Ovary (tissue), 9 donors: ENCODE measurements around the gene TTC21A. TPM values are rescaled to one million over a fixed set of nuclear protein-coding genes. Genes with fewer than 3 reads are reported as not detected.

Source experiments
- DNase-seq, 5 donors: peaks; one replicate each; pipeline ENCODE4 v3.0.0-alpha.2; 2019 to 2020
- H3K27ac ChIP-seq, 2 donors: fragments of 200-600 bp; one replicate each; pipeline versions ENCODE4 v1.5.1 to v1.8.0; 2019 to 2022
- H3K27me3 ChIP-seq: fragments of 200-600 bp; one replicate; pipeline ENCODE4 v1.8.0; 2022
- H3K36me3 ChIP-seq: fragments of 200-600 bp; sonication (generic); one replicate; pipeline ENCODE4 v1.5.1; 2019
- H3K4me1 ChIP-seq: one replicate; pipeline ENCODE4 v1.8.1; 2013; ENCODE audit warnings: mild to moderate bottlenecking, moderate library complexity; ENCODE audit not compliant: insufficient read depth
- H3K4me3 ChIP-seq: fragments of 200-600 bp; sonication (generic); one replicate; pipeline ENCODE4 v1.5.1; 2017
- H3K9me3 ChIP-seq, 2 donors: fragments of 200-600 bp in 1 of 2; sonication (generic) in 1 of 2; one replicate each; pipeline versions ENCODE4 v1.5.1 to v1.8.1; 2013 to 2019; ENCODE audit warnings: mild to moderate bottlenecking in 1 of 2, moderate library complexity in 1 of 2
- EP300 ChIP-seq: sonication (generic); formaldehyde crosslinking; IDR thresholded peaks from one replicate; pipeline ENCODE4 v1.6.1; 2017; ENCODE audit warnings: antibody characterized with exemption
- POLR2A ChIP-seq: fragments of 450-650 bp; IDR thresholded peaks from one replicate; pipeline ENCODE4 v1.6.1; 2017; ENCODE audit warnings: antibody characterized with exemption, mild to moderate bottlenecking, moderate library complexity
- WGBS, 3 donors: extraction: QIAGEN DNeasy Blood & Tissue Kit in 1 of 3; methylation state at CpG; one replicate each; pipeline versions ENCODE4 v1.1.5 to v1.1.7; 2013 to 2017; 5-methylcytosine and 5-hydroxymethylcytosine counted together
- intact Hi-C, 4 donors: fragments of 100-400 bp; cut with DNase I; formaldehyde crosslinking; loops; one replicate each; pipeline versions ENCODE4 v1.11.0 to v1.15.1; 2022 to 2023
- polyA plus RNA-seq, 2 donors: library from polyadenylated mRNA; stranded (reverse); fragments of 200-250 nt in 1 of 2; fragments of 350-450 nt in 1 of 2; fragmentation: Illumina TruSeq in 1 of 2; extraction: RNeasy Lipid Tissue Mini Kit (QIAGEN cat#74804) in 1 of 2; gene quantifications; one replicate each; pipeline ENCODE4 v1.2.3, GENCODE V29; 2013 to 2014
- total RNA-seq, 7 donors: library from RNA; depleted of rRNA in 2 of 7; stranded (reverse); fragments of >200 nt in 2 of 7; fragmentation: NEBNext Ultra II Directional in 3 of 7; extraction: Animal tissue kit (Norgen Biotek cat#: 25700) in 3 of 7; gene quantifications; one replicate each; pipeline versions ENCODE4 v1.1.0 to v1.2.4, GENCODE V29; 2016 to 2023
- TF ChIP-seq, protein P1 (sequence below), 3 donors: fragments of 450-650 bp in 2 of 3; fragments of 200-600 bp in 1 of 3; IDR thresholded peaks; one replicate each; pipeline versions ENCODE4 v1.5.1 to v1.8.0; 2016 to 2022; ENCODE audit warnings: antibody characterized with exemption in 3 of 3, mild to moderate bottlenecking in 1 of 3
- donor health status: DM: no; HTN: no; CAD: no; lungs with moderate emphysema.
- donor health status: DM: no; HTN: no; CAD: no.
- donor health status: Bipolar disorder and iron deficiency.
- donor health status: DM: yes; HTN: yes; CAD: no.
- donor health status: DM: no; HTN: no; CAD: no.
- donor health status: DM: yes; HTN: yes; CAD: no.

The TTC21A gene
- total and polyA plus RNA-seq, 9 donors, result 4.2 to 21.4 (median 6.6) TPM

GRCh38 chr3:39109086-39109485 is 1.6 kb downstream of the TTC21A start:
- H3K4me3 ChIP-seq, result no peak overlapping the region
- no peaks in the 10 kb centered on the region for H3K36me3 ChIP-seq
- 83 to 90% (median 87%) methylated on average over 5 of the region's 5 CpGs for WGBS, 3 donors
- no peaks in the 10 kb centered on the region for H3K9me3 ChIP-seq
- H3K27me3 ChIP-seq, result no peaks in the 10 kb centered on the region
- DNase-seq, result no peak
- TF ChIP-seq EP300, result no peak
- no peak for TF ChIP-seq POLR2A
- TF ChIP-seq, protein P1, sequence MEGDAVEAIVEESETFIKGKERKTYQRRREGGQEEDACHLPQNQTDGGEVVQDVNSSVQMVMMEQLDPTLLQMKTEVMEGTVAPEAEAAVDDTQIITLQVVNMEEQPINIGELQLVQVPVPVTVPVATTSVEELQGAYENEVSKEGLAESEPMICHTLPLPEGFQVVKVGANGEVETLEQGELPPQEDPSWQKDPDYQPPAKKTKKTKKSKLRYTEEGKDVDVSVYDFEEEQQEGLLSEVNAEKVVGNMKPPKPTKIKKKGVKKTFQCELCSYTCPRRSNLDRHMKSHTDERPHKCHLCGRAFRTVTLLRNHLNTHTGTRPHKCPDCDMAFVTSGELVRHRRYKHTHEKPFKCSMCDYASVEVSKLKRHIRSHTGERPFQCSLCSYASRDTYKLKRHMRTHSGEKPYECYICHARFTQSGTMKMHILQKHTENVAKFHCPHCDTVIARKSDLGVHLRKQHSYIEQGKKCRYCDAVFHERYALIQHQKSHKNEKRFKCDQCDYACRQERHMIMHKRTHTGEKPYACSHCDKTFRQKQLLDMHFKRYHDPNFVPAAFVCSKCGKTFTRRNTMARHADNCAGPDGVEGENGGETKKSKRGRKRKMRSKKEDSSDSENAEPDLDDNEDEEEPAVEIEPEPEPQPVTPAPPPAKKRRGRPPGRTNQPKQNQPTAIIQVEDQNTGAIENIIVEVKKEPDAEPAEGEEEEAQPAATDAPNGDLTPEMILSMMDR (IDR thresholded peaks at IDR 0.05), result no peak
- H3K27ac ChIP-seq, result no peak overlapping the region
- peaks cover 4% of the 10 kb centered on the region for H3K4me1 ChIP-seq
- intact Hi-C loops, result loop anchor here in 1 of 4 donors (5.0 kb wide), 2 partner anchors 38 to 73 kb away; no protein-coding TSS in a partner anchor

DNA sequence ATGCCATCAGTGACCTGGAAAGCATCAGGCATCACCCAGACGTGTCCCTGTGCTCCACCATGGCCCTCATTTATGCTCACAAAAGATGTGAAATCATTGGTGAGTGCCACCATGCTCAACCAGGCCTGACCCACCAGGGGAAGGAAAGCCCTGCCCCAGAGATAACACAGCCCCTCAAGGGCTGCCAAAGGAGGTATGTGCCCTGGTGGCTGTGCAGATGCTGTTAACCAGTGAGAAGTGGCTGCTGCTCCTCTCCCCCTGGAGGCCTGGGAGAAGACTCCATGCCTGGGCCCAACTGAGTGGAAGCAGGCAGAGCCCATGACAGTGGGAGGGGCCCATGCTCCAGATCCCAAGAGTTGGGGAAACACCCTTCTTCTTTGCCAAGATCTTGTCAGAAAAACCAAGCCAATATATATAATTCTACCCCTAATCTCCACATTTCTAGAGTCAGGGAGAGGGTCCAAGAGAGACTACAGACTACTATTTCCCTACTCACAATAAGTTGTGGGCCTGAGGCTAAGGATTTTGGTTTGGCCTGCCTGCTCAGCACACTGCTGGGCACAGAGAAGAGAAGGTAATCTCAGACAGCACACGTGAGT is 2.7 kb downstream of the TTC21A start:
- no peaks in the 10 kb centered on the region for H3K36me3 ChIP-seq
- TF ChIP-seq POLR2A, result no peak
- TF ChIP-seq, protein P1 (IDR thresholded peaks at IDR 0.05), result no peak
- no peak for TF ChIP-seq EP300
- DNase-seq, result no peak
- 83 to 94% (median 88%) methylated on average over 2 of the region's 2 CpGs for WGBS, 3 donors
- H3K4me3 ChIP-seq, result no peak overlapping the region
- intact Hi-C loops, result no loop called here
- H3K27ac ChIP-seq, result no peak overlapping the region
- H3K4me1 ChIP-seq, result peaks cover 4% of the 10 kb centered on the region
- H3K27me3 ChIP-seq, result no peaks in the 10 kb centered on the region
- no peaks in the 10 kb centered on the region for H3K9me3 ChIP-seq

DNA sequence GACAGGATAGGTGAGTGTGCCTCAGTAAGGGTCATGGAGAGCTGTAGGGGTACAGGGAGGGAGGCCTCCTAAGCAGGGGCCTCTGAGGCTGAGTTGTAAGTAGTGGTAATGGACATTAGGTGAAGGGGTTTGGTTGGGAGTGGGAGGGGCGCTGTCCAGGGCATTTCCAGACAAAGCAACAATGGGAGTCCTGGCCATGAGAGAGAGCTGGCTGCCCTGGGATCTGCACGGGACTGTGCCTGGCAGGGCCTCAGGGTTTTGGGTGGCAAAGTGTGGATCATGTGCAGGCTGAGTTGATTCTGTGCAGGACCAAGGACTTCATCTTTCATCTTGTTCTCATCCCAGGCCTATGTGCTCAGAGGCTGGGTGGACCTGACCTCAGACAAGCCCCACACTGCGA is 4.6 kb downstream of the TTC21A start:
- intact Hi-C loops, result no loop called here

DNA sequence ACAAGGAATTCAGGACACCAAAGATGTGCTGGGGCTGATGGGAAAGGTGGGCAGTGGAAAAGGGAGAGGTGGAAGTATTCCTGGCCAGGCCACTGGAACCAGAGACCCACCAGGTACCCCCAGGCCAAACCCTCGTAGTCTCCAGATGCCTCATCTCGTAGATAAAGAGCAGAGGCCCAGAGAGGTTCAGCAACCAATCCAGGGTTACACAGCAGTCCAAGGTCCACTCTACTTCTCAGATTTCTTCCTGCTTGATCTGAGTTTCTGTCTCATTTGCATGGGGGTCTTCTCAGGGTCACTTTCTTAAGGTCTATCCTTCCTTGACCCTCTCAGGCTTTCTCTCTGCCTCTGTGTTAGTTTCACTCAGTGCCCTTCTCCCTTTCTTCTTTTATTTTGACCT is 5.1 kb downstream of the TTC21A start:
- no peak for DNase-seq
- WGBS, 3 donors, result 92 to 96% (median 92%) methylated on average over 2 of the region's 2 CpGs
- Histone ChIP-seq H3K36me3 (no peaks in the 10 kb centered on the region), H3K27me3 (no peaks in the 10 kb centered on the region), H3K4me1 (peaks cover 2% of the 10 kb centered on the region), H3K4me3 (no peak overlapping the region), H3K9me3 (no peaks in the 10 kb centered on the region), H3K27ac (no peak overlapping the region)
- intact Hi-C loops, result no loop called here
- TF ChIP-seq, protein P1 (IDR thresholded peaks at IDR 0.05), result no peak
- TF ChIP-seq POLR2A (no peak), EP300 (no peak)

More for the DNA sequence above, 4.6 kb downstream of the TTC21A start:
- Histone ChIP-seq H3K27ac (no peak overlapping the region), H3K27me3 (no peaks in the 10 kb centered on the region), H3K4me1 (peaks cover 2% of the 10 kb centered on the region), H3K4me3 (no peak overlapping the region), H3K9me3 (no peaks in the 10 kb centered on the region), H3K36me3 (no peaks in the 10 kb centered on the region)
- DNase-seq, result no peak
- WGBS, 3 donors, result 89 to 97% (median 97%) methylated on average over 3 of the region's 3 CpGs
- TF ChIP-seq, protein P1 (IDR thresholded peaks at IDR 0.05), result no peak
- TF ChIP-seq POLR2A (no peak), EP300 (no peak)
